H1 (cell line): ENCODE data around the gene TRAF1. TPM values are rescaled to one million over a fixed set of nuclear protein-coding genes. Genes with fewer than 3 reads are reported as not detected.

Source experiments
- CEBPB ChIP-seq: IDR thresholded peaks from 2 replicates; pipeline ENCODE4 v1.6.1; 2012; ENCODE audit warnings: low read depth, low read length
- GABPA ChIP-seq: IDR thresholded peaks from 2 replicates; pipeline ENCODE4 v1.6.1; 2011; ENCODE audit warnings: mild to moderate bottlenecking, low read length, moderate library complexity, borderline replicate concordance; ENCODE audit not compliant: insufficient read depth
- GTF2F1 ChIP-seq: IDR thresholded peaks from 2 replicates; pipeline ENCODE4 v1.6.1; 2012; ENCODE audit warnings: low read depth, low read length, improper control_type of control experiment, borderline replicate concordance
- TCF12 ChIP-seq: IDR thresholded peaks from 2 replicates; pipeline ENCODE4 v1.6.1; 2011; ENCODE audit warnings: low read depth, mild to moderate bottlenecking, low read length
- polyA plus RNA-seq, 7 experiments: library from polyadenylated mRNA; depleted of rRNA in 3 of 7; stranded (reverse) in 5 of 7; unstranded in 2 of 7; fragments of >200 nt in 5 of 7; fragments of 200-250 nt in 2 of 7; gene quantifications; 1 replicate in 5 of 7; 2 replicates in 1 of 7; 4 replicates in 1 of 7; pipeline versions ENCODE4 v1.2.1 to v1.2.3, GENCODE V29; 2011 to 2013; ENCODE audit warnings: missing spikeins in 2 of 7, mixed read lengths in 2 of 7
- total RNA-seq: library from RNA; stranded (reverse); fragmentation: NEBNext Ultra II Directional; extraction: Animal tissue kit (Norgen Biotek cat#: 25700); gene quantifications from 2 replicates; pipeline ENCODE4 v1.2.1, GENCODE V29; 2021

Gene TRAF1
- total and polyA plus RNA-seq, 2 of the 8 experiments (the other 6 are each of a cell fraction or from before 2014, with no cell fraction given): 1.6 to 3.2 TPM

- no peak for TF ChIP-seq TCF12
- no peak for TF ChIP-seq CEBPB
- no peak for TF ChIP-seq GABPA
- no peak for TF ChIP-seq GTF2F1
Observed at GRCh38 chr9:120904978-120905301, 21.7 kb downstream of the TRAF1 start (continued).
